Renal cortex interstitium (tissue), 15 donors: ENCODE results near the gene SLC22A25. TPM values are rescaled to one million over a fixed set of nuclear protein-coding genes. Genes with fewer than 3 reads are reported as not detected.
"Not testable (repeated sequence)": the region's sequence is repeated elsewhere in the genome, so short reads cannot be mapped to it uniquely, and the experiment has no call there.

Experiments used
- DNase-seq, 11 donors: peaks; one replicate each; pipeline ENCODE4 v3.0.0-alpha.2; 2013; ENCODE audit warnings: low read depth in 9 of 11, low spot score in 4 of 11; ENCODE audit errors: extremely low read depth in 1 of 11
- long read RNA-seq, 16 experiments: transcript quantifications; one replicate each; lab custom pipeline, GENCODE V29; 2026
- polyA plus RNA-seq, 3 donors: library from polyadenylated mRNA; unstranded; fragments of 120-200 nt; gene quantifications; one replicate each; pipeline ENCODE4 v1.2.1, GENCODE V29; 2013; ENCODE audit not compliant: insufficient read length in 3 of 3

SLC22A25 gene
- not detected for polyA plus RNA-seq
- long read RNA-seq, donor 1 = 0 reads
- long read RNA-seq, donor 2 = 0 reads
- long read RNA-seq, donor 3 = 0 reads
- long read RNA-seq, donor 4 = 0 reads
- long read RNA-seq, donor 5 = 0 reads
- long read RNA-seq, donor 6 = 0 reads
- long read RNA-seq, donor 7 = 0 reads
- long read RNA-seq, donor 8 = 0 reads
- long read RNA-seq, donor 9 = 0 reads
- long read RNA-seq, donor 10 = 0 reads
- long read RNA-seq, donor 11 = 0 reads
- long read RNA-seq, donor 12 = 0 reads
- long read RNA-seq, donor 13 = 0 reads
- long read RNA-seq, donor 14 = 0 reads
- long read RNA-seq, donor 15 = 0 reads
- long read RNA-seq, donor 16 = 0 reads

DNA sequence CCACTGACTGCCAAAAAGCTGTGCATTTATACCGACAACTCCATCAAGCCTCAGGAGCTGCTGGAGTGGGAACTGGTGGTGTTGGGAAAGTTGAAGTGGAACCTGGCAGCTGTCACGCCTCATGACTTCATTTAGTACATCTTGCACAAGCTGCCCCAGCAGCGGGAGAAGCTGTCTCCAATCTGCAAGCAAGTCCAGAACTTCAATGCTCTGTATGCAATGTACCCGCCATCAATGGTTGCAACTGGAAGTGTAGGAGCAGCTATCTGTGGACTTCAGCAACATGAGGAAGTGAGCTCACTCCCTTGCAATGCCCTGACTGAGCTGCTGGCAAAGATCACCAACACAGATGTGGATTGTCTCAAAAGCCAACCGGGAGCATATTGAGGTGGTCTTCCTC is at the start of gene SLC22A25:
TSS of gene SLC22A25 (minus strand) at position 67 of the 400 bp plus-strand sequence. CDS start 13,947 bp downstream, outside the sequence.
- no peak for DNase-seq

- DNase-seq = no peak
Observed at GRCh38 chr11:63290285-63290684, 46.9 kb upstream of the SLC22A25 start.

GRCh38 chr11:63289658-63290057 is 46.3 kb upstream of the SLC22A25 start:
- no peak for DNase-seq

- DNase-seq = no peak
Observed at GRCh38 chr11:63282579-63282978, 39.2 kb upstream of the SLC22A25 start.

- no peak for DNase-seq
Observed at GRCh38 chr11:63280920-63281319, 37.5 kb upstream of the SLC22A25 start.

DNA sequence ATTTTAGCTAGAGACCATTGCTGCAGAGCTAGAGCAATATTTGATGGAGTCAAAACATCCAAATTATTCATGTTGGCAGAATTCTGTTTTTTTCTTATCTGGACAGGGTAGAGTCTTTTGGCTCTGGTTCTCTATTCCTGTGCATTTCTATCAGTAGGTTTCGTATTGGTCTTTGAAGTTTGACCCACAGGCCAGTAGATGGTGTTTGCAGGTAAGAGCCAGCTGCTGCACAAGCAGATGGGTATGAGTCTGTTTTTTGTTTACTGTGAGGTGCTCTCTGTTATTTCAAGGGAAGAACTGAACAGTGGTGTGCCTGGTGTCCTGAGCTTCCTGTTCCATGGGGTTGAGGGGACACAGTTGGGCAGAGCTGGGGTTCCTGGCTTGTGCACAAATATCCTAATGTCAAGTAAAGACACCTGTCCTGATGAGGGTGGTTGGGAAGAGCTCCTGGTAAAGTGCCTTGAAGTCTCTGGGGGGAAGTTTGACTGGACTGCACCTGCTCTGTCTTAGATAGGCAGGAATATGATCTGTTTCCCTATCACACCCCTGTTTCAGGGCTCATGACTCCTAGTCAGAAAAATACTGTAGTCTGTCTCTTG is 34.0 kb upstream of the SLC22A25 start:
- DNase-seq = no peak

DNA sequence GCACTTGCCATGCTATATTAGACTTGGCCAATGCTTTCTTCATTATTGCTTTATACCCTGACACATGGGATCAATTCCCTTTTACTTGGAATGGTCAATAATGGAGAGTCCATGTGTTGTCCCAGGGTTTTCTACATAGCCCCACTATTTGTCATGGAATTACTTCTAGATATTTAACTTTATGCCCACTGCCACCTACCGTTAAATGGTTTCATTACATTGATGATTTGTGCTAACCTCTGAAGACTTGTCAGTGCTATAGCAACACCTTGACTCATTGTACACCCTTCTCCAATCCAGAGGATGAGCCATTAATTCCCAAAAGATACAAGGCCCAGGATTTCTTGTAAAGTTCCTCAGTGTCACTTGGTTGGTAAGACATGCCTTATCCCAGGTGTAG is 31.4 kb upstream of the SLC22A25 start:
- DNase-seq = no peak

DNA sequence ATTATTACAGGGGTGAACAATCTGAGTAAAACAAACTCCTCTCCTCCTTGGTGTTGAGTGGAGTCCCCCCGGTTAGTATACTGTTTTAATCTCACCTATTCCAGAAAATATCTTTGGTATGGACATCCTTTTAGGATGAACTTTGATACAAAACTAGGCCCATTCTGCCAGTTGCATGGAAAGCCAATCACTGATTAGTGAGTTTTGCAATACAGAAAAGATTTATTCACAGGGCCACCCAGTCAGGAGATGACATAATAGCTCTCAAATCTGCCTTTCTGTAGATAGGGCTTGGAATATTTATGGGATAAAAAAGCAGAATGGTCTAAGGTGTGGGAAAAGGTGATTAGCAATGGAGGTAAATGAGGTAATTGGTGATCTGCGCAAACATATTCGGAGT is 30.3 kb upstream of the SLC22A25 start:
- DNase-seq = no peak

DNA sequence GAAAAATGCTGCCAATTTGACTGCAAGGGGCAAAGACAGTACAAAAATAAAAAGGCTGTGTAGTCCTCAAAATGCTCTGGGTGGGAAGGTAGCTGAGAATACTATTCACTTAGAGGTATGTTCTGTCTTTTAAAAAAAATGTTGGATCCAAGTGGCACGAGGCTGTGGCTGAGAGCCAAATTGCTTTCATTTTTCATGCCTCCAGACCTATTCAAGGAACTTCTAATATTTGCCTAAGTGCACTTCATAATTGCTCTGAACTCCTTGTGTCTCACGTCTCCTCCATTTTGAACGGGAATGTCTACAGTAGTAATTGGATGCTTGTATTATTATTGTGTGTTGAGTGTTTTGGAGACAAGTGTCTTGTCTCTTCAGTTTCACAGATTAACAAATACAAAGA is 19.1 kb upstream of the SLC22A25 start:
- no peak for DNase-seq

GRCh38 chr11:63251312-63251711 is 7.9 kb upstream of the SLC22A25 start:
- no peak for DNase-seq

DNA sequence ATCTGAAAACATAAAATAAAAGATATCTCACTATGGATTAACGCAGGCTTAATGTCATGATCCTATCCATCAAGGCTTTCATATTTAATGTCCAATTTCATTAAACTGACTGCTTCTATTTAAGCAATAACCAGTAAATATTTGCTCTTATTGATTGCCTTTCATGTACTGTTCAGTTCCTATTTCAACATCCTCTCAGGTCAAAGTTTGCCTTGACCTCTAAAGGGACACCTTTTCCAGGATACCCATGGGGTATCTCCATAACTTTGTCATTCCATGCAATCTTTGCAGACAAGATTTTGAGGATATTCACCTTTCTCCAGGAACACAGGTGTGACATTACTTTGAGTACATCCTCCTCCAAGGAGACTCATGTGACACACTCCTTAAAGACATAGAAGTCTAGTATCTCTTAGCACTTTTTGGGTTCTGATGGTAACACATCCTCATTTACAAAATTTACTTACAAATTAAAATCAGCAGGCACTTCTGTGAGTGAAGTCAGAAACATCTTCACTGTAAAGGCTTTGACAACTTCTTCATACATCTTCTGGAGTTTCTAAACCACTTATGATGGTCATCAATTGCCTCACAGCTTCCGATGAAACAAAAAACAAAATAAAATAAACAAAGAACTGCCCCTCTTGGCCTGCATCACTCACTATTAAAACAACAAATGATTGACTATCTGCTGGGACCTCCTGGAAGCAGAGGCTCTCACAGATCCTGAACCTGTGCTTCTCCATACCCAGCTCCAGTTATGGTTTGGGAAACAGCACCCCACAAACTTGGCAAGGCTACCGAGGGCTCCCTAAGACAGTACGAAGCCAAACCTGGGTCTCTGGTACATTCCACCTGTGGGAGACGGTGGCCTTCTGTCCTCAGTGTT is 7.0 kb upstream of the SLC22A25 start:
- no peak for DNase-seq

GRCh38 chr11:63248966-63249365 is 5.6 kb upstream of the SLC22A25 start:
- no peak for DNase-seq

GRCh38 chr11:63247237-63248002 is 4.0 kb upstream of the SLC22A25 start:
- not testable (repeated sequence) for DNase-seq

DNA sequence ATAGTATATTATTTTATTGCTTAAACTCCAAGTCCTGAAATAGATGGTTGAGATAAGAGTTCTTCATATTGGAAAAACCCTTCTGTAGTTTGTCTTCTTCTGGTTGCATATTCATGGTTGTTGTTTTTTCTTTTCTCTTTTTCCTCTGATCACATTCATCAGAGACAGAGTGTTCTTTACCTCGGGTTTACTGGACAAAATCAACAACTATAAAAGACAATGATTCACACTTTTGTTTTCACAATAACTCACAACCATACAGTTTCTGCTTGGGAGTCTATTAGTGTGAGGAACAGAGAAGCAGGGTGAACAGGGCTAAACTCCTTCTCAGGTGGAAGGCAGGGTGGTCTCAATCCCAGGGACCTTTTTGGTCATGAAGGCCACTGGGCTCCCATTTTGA is 2.6 kb upstream of the SLC22A25 start:
- no peak for DNase-seq

DNA sequence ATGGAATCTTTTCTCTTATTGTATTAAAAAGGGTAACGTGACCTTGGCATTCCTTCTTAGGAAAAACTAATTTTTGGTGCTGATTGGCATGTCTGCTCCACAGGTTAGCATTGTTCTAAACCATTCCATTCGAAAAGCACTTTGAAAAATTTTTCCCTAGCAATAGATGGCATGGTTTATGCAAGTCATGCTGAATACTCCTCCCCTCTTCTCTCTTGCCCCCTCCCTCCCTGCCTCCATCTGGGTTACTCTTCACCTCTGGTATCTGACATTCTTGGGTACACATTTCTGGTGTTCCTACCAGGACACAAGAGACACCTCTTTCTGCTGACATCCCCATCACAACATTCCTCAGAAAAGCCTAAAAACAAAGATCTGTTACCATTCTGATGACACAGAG is 1.5 kb upstream of the SLC22A25 start:
- DNase-seq = no peak

GRCh38 chr11:63242089-63242781 is 1.2 kb downstream of the SLC22A25 start:
- no peak for DNase-seq

- no peak for DNase-seq
Observed at GRCh38 chr11:63240791-63241379, 2.5 kb downstream of the SLC22A25 start.

GRCh38 chr11:63240098-63240497 is 3.3 kb downstream of the SLC22A25 start:
- no peak for DNase-seq
